HG03103 (cell line): Measurements from ENCODE around the gene SYNJ1.
A peak's percentile ranks its signal among the peaks of the same experiment; 100 is the strongest.
"Not testable (repeated sequence)": the region's sequence is repeated elsewhere in the genome, so short reads cannot be mapped to it uniquely, and the experiment has no call there.

Experiments
- ATAC-seq: cut with Tn5 transposase; IDR thresholded peaks from one replicate; pipeline ENCODE4 v1.9.1; 2021; ENCODE audit warnings: low read depth; ENCODE audit not compliant: unreplicated experiment

Gene SYNJ1, protein sequence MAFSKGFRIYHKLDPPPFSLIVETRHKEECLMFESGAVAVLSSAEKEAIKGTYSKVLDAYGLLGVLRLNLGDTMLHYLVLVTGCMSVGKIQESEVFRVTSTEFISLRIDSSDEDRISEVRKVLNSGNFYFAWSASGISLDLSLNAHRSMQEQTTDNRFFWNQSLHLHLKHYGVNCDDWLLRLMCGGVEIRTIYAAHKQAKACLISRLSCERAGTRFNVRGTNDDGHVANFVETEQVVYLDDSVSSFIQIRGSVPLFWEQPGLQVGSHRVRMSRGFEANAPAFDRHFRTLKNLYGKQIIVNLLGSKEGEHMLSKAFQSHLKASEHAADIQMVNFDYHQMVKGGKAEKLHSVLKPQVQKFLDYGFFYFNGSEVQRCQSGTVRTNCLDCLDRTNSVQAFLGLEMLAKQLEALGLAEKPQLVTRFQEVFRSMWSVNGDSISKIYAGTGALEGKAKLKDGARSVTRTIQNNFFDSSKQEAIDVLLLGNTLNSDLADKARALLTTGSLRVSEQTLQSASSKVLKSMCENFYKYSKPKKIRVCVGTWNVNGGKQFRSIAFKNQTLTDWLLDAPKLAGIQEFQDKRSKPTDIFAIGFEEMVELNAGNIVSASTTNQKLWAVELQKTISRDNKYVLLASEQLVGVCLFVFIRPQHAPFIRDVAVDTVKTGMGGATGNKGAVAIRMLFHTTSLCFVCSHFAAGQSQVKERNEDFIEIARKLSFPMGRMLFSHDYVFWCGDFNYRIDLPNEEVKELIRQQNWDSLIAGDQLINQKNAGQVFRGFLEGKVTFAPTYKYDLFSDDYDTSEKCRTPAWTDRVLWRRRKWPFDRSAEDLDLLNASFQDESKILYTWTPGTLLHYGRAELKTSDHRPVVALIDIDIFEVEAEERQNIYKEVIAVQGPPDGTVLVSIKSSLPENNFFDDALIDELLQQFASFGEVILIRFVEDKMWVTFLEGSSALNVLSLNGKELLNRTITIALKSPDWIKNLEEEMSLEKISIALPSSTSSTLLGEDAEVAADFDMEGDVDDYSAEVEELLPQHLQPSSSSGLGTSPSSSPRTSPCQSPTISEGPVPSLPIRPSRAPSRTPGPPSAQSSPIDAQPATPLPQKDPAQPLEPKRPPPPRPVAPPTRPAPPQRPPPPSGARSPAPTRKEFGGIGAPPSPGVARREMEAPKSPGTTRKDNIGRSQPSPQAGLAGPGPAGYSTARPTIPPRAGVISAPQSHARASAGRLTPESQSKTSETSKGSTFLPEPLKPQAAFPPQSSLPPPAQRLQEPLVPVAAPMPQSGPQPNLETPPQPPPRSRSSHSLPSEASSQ (N-terminal part only)

DNA sequence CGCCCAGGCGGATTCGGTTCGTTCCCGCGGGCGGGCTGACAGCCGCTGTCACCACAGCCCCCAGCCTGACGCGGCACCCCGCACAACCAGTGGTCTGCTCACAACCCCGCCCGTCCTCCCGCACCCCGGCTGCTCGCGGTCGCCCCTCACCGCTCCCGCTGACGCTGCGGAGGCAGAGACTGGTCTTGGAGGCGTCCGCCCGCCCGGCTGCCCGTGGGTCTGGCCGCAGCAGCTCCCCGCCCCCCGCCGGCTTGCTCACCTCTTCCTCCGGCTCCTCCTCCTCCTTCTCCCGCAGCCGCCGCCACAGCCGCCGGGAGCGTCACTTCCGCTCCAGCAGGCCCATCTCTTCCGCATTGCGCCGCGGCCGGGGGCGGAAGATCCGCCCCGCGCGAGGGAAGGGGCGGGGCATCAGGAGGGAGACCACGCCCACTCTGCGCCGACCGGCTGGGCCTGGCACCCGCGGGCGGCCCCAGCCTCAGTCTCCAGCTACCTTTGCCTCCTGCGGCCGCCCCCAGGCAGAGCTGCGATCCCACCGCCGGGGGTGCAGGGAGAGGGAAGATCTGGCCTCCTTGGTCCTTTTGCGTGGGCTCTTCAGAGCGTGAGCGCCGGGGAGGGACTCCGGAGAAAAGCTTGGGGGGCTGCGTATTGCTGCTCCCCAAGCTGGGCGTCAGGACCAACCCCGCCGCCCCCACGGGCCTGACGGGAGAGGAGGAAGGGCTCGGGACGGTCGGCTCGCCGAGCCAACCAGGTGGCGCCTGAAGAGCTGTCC is at the start of gene SYNJ1:
Gene SYNJ1 (minus strand): TSS at position 327 of the 769 bp plus-strand sequence. CDS start 1,118 bp downstream, outside the sequence.
- peak; percentile 92 for ATAC-seq

DNA sequence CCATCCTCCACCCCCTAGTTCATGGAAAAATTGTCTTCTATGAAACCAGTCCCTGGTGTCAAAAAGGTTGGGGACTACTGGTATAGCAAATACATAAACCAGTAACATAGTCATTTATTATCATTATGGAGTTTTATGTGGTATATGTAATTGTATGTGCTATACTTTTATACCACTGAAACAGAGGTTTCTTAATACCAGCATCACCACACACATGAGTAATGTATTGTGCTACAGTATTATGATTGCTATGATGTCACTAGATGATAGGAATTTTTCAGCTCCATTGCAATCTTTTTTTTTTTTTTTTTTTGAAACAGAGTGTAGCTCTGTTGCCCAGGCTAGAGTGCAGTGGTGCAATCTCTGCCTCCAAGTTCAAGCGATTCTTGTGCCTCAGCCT is 49.5 kb upstream of the SYNJ1 start:
- no peak for ATAC-seq

DNA sequence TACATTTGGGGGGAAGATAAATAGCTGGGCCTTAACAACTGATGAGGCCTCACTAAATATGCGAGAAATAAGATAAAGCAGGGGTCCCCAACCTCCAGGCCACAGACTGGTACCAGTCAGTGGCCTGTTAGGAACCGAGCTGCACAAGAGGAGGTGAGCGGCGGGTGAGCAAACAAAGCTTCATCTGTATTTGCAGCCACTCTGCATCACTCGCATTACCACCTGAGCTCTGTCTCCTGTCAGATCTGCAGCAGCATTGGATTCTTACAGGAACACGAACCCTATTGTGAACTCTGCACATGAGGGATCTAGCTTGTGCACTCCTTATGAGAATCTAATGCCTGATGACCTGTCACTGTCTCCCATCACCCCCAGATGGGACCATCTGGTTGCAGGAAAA is 48.9 kb upstream of the SYNJ1 start:
- no peak for ATAC-seq

DNA sequence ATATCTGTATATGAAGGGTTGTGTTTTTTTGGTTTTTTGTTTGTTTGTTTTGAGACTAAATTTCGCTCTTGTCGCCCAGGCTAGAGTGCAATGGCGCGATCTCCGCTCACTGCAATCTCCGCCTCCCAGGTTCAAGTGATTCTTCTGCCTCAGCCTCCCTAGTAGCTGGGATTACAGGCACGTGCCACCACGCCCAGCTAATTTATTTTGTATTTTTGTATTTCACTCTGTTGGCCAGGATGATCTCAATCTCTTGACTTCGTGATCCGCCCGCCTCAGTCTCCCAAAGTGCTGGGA is 45.2 kb upstream of the SYNJ1 start:
- not testable (repeated sequence) for ATAC-seq

DNA sequence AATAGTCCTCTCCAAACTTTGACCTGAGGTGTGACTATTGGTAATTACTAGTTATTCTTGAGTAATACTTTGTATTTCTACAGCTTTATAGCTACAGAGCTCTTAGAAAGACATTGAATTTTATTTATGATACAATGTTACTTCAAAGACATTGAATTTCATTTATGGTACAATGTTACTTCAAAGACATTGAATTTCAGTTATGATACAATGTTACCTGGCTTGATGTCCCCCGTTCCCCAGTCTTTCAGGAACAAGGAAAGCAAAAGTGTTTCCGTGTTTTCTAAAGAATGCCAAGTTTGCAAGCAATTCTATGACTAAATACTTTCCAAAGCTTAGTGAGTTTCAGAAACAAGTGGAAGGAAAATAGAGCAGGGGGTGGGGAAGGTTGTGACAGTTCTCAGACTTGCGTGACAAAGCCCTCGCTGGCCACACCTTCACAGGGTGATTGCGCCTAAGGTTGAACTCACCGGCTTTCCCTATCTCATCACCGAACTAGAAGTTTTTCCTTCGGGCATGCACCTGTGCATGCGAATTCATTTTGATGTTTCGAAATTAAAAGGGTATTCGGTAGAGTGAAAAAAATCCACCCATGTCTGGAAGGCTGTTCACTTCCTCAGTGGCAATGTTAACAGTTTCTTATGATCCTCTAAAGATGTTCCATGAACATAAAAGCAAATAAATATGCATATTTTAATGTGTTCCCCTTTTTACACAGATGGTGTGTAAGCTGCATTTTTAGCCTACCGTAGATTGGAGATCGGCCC is 44.7 kb upstream of the SYNJ1 start:
- no peak for ATAC-seq

DNA sequence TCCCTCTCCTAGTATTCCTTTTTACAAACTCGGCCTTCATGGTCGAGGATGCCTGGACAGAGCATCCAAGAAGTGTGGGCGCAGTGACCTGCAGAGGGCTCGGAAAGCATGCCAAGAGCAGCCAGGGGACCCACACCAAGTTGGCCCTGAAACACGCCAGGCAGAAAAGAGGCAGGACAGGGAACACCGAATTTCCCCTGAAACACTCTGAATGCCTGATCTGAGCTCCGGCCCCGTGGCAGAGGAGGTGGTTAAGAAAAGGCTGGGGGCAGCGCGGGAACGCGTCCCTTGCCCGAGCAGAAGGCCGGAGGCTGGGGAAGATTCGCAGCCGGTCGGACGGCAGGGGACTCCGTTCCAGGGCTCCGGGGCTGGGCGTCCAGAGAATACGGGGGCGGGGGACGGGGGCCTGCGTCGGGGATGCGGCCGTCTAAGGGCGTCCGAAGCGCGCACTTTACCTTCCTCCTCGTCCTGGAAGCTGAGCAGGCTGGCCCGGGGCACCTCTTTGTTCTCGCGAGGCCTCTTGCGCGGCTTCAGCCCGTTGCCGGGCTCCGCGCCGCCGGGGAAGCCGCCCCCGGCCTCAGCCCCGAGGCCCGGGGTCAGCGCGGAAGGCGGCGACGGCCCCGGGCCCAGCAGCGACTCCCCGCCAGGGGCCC is 43.2 kb upstream of the SYNJ1 start:
- peak; percentile 30 for ATAC-seq

DNA sequence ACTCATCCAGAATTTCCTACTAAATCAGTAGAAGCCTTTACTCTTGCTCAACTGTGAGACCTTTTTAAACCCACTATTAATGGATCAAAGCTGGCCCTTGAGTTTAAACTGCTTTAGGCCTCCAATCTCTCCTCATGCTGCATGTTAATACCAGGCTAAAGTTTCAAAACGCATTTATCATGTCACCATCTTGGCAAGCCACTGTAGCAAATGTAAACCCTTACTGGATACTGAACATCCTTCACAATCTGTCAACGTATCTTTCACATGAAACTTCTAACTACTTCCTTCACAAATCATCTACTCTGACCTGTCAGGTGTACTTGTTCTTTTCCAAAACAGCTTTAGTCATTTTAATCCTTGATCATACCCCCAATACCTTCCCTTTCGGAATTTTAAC is 40.7 kb upstream of the SYNJ1 start:
- no peak for ATAC-seq

DNA sequence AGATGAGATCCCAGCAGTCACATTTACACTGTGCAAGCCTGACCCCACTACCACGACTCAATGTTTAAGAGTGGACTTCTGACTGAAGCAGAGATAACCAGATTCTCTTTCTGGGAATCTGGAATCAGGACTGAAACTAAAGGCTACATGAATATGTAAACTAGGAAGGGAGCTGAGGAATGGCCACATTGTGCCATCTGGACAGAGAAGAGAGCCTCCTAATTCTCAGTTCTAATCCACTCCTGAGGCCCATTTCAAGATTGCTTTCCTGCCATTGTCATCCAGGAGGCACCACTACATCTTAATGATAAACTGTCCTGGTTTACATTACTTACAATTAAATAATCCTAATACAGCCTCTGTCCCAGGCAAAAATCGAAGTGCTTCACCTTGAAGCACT is 37.2 kb upstream of the SYNJ1 start:
- no peak for ATAC-seq

DNA sequence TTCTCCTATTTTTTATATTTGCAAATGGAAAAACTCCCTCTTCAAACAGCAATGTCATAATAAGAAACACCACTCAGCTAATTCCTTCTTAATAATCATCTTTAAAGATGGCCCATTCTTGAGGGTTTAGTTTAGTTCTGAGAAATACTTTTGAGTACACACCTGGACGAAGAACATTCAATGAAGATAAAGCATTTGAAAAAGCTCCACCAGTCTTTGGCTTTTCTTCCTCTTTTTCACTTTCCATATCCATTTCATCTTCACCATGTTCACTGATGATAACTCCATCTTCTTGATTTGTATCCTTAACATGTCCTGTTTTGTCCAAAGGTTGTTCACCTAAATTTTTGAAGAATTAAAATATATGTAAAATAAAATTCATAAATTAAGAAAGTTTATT is 36.4 kb upstream of the SYNJ1 start:
- no peak for ATAC-seq

DNA sequence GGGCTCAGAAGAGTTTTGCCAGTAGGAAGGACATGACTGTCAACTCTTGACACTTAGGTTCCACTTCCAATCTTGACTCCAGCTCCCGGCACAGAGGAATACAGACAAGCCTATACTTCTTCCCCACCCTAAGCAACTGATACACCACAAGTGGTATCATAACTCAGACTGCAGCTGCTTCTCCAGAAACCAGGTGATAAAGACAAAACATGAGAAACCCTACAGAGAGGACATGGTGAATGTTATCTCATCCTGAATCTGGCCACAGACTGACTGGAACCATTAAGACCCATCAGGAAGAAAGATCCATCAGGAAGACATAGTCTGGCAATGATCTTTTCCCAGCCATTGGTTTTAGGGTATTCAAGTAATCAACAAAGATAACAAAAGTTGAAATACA is 30.0 kb upstream of the SYNJ1 start:
- no peak for ATAC-seq

DNA sequence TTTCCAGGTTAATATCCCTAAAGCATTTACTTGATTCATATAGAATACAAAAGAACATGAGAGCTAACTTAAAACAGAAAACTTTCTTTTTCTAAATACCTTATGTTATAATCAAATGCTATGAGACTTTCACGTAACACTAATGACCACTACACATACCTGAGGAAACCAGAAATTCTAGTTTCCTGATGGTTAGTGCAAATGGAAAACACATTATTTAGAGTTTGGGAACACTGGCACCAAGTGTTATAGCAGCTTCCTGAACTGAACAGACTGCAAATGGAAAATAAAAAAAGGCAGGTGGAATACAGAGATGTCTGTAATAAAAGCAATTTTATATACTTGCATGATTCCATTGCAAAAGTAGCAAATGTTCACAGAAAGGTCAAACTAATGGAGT is 28.3 kb upstream of the SYNJ1 start:
- no peak for ATAC-seq

DNA sequence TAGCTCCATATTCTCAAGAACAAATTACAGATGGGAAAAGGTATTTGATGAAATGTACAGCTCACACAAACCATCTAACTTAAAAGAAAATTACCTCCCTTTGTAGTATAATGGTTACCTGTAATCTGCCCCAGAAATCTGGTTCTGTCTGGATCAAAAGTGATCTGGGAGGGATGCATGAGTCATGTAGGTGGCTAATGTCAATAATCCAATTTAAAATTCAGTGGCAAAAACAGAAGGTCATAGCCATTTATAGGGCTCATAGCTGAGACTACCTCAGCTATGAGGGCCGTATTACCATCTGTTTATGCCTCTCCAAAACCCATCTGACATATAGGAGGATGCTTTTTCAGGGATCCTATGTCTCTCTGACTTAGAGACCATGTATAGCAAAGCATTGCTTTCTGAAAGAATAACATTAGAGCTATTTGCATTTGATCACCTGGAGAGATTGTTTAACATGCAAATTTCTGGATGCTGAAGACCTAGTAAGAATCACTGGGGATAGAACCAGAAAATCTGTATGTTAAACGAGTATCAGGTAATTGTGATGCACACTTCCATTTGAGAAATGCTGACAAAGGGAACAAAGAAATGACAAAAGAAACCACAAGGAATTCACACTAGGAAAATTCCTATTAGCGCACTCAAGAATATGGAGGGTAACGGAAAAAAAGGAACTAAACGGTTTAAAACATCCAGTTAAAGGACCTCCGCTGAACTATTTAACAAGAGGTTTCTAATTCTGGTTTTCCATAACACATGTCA is 26.2 kb upstream of the SYNJ1 start:
- no peak for ATAC-seq

DNA sequence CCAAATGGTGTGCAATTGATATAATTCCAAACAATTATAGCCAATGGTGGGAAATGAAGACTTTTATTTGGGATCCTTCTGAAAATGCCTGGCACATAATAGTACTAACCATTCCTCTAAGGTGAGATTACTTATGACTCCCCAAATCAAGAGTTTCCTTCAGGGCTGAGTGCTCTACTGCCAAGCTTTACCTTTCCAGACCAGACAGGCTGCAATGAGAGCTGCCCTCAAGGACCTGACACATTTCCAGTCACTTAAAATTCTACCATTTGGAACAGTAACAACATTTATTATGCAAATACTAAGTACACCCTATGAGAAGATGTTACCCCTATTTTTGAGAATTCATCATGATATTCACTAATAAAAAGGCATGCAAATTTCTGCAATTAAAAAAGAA is 22.6 kb upstream of the SYNJ1 start:
- ATAC-seq: no peak

DNA sequence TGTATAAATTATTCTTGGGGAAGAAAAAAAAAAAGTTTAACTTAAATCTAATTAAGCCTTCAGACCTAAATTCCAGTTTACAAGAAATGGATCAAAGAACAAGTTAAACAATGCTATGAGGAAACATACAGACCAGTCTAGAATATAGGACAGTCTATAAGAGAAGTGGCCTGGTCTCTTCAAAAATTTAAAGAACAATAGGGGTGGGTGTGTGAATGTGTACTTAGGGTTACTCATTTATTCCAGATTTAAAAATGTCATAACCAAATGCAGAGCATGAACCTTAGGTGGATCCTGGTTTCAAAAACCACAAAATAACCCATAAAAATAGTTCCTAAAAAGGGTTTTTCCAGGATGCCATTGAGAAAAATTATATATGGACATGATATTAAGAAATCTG is 21.8 kb upstream of the SYNJ1 start:
- no peak for ATAC-seq

DNA sequence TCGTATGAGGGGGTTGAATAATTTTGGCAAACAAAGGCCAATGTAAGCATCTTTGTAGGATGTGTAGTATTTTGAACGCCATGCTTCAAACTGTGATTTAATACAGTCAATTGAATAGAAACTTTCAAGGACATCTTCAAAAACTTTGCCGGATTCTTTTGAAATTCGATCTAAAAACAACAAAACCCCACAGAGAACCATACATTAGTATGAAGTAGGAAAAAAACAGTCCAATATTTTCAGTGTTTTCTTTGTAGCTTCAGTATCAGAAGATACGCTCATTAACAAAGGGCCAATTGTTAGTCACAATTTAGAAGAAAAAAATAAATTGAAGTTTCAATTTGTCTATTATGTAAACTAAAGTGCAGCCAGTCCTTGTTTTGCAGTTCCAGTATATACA is 20.7 kb upstream of the SYNJ1 start:
- no peak for ATAC-seq

DNA sequence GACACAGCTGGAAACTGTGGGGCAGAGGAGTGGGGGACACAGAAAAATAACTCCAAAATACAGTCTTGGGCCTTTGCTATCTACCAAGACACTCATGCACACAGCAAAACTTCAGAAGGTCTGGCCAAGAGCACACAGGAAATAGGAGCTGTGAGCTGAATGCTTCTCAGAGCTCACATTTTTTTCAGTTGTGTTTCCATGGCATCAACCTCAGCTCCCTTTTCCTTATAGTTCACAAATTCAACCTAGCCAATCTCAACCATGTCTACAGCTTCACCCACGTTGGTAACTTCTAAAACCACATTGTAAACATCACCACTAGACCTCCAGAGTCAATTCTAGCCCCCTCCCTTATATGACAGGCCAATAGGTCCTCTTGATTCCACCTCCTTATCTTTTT is 19.6 kb upstream of the SYNJ1 start:
- no peak for ATAC-seq

DNA sequence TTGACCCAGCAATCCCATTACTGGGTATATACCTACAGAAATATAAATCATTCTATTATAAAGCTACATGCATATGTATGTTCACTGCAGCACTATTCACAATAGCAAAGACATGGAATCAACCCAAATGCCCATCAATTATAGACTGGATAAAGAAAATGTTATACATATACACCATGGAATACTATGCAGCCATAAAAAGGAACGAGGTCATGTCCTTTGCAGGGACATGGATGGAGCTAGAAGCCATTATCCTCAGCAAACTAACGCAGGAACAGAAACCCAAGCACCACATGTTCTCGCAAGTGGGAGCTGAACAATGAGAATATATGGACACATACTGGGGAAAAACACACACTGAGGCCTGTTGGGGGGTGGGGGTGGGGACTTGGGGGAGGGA is 18.9 kb upstream of the SYNJ1 start:
- not testable (repeated sequence) for ATAC-seq

DNA sequence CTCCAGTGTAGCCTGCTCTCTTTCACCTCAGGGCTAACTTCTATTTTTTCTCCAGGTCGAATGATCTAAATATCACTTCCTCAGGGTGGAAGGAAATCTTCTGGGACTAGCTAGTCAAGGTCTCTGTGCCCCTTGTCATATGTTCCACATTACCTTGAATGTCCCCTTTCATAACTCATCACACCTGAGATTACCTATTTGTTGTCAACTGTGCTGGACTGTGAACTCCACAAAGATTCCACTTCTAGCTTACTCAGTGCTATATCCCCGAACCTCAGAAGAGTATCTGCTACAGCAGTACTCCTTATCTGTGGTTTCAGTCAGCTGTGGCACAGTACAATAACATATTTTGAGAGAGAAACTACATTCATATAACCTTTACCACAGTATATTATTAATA is 14.6 kb upstream of the SYNJ1 start:
- no peak for ATAC-seq
